NCI-H510A treated with DMSO at 0.1 percent for 48 hours (cell line): ENCODE measurements around the gene UBXN10.

Source experiments
- DNase-seq: peaks from one replicate; lab custom pipeline; 2025; lab: John Stamatoyannopoulos, UW

Gene UBXN10

GRCh38 chr1:20185834-20186782, at the start of gene UBXN10, which contains the start of gene PLA2G2C:
Gene UBXN10 (plus strand): TSS chr1:20186096. CDS start chr1:20190562, 4,466 bp downstream.
Gene PLA2G2C (minus strand): TSS chr1:20186518. CDS start chr1:20177363, 9,155 bp downstream.
- DNase-seq = peak; percentile 34

GRCh38 chr1:20136249-20136648, 49.6 kb upstream of the UBXN10 start:
- DNase-seq = no peak

- peak; percentile 41 for DNase-seq
Observed at GRCh38 chr1:20137055-20137454, 48.8 kb upstream of the UBXN10 start.

- no peak for DNase-seq
Observed at GRCh38 chr1:20137604-20138003, 48.3 kb upstream of the UBXN10 start.

DNA sequence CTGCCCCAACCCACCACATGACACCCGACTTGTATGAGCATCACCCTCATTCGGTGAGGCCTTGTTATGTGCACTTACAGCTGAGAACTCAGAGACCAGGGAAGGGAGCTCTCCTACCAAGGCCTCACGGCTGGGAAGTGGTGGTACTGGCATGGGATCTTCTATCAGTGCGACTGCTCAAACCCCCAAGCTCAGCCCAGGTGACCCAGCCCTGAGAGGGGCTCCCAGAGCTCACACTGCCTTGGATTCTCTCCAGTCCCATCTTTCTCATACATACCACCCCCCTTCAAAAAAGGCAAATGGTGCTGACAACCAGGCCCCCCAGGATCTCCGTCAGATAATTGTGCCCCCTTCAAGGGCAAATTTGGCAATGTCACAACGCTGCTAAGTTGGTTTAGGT, 47.5 kb upstream of the UBXN10 start:
- no peak for DNase-seq

GRCh38 chr1:20138961-20139550, 46.8 kb upstream of the UBXN10 start, which contains the start of gene PLA2G2F:
Gene PLA2G2F (plus strand): TSS chr1:20139323. CDS start chr1:20139428, 105 bp downstream.
- DNase-seq = no peak

DNA sequence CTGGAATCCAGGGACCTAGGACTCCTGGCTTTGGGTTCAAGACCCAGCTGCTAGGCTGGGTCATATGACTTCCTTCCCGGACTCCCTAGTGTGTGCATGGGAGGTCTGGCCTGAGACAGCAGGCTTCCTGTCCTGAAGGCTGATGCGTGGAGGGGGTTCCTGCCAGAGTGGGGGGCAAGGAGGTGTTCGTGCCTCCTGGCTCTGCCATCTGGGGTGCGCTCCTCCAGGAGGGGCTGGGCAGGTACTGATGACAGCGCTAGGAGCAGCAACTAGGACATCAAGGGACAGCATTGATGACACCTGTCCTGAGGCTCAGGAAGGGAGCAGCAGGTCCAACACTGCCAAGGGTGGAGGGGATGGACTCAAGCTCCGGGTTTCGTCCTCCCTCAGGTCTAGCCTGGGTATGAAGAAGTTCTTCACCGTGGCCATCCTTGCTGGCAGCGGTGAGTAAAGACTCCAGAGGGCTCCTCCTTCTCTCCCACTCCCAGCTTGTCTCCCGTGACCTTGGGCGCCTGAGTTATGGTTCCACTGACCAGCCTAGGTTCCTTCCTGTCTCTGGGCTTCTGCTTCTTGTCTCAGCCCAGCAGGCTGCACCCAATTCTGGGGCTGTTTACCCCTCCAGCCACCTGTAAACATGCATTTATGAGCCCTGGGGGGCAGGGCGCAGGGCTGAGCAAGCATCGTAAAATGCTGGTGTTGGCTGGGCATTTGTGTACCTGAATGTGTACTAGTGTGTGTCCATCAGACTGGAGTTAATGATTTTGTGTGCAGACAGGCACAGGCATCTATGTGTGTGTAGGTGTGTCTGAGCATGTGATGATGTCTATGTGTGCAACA, 45.9 kb upstream of the UBXN10 start:
- DNase-seq = no peak

DNA sequence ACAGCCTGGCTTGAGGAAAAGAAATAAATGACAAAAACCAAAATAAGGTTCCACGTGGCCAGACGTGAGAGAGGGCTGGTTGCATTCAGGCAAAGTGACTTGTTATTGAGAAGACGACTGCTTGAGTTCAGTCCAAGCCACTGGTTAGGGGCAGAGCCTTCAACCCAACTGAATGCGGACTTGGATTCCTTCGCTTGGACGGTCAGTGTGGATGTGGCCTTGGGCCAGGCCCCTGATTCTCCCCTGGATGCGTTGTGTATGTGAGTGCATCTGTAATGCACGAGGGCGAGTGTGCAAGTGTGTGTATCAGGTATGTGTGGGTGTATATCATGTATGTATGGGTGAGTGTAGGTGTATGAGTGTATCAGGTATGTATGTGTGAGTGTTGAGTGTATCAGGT, 44.9 kb upstream of the UBXN10 start:
- no peak for DNase-seq

DNA sequence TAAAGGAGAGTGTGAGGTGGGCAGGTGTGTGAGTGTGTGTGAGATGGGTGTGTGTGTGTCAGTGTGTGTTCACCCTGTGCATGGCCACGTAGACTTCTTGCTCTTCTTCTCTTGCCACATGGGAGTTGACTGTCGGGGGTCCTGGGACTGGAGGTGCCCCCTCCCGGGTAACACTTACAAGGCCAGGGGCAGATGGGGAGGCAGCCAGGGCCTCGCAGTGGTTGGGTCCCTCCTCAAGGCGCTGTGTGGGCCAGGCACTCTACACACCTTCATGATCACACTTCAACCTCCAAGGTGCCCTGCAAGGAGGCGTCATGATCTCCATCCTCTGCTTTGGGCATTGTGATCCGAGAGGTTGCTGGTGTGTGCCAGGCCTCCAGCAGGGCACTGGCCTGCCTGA, 44.4 kb upstream of the UBXN10 start:
- DNase-seq = no peak

DNA sequence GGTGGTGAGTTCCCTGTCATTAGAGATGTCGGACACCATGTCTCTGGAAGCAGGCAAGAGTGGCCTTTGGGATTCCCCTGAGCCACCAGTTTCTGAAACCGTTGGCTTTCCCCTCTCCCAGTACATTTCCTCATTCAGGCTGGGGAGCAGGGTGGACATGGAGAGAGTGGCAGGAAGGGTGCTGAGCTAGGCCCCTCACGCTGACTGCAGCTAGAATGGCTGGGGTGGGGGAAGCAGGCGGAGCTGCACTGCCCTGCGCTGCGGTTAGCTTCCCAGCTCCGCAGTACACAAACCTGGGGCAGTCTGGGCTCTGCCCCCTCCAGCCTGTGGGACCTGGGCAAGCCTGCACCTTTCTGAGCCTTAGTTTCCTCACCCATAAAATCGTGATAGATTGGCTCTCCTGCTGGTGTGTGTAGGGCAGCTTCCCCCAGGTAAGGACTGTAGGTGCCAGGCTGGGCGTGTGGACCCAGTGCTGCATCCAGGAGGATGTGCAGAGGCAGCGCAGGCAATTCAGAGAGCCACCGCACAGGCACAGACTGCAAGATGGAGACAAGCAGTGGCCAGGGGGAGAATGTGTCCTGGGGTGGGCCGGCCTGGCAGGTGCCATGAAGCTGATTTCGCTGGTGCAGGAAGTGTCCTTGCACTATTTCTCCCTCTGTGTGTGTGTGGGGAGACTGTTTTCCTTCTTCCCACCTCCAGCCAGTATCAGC, 43.7 kb upstream of the UBXN10 start:
- no peak for DNase-seq

DNA sequence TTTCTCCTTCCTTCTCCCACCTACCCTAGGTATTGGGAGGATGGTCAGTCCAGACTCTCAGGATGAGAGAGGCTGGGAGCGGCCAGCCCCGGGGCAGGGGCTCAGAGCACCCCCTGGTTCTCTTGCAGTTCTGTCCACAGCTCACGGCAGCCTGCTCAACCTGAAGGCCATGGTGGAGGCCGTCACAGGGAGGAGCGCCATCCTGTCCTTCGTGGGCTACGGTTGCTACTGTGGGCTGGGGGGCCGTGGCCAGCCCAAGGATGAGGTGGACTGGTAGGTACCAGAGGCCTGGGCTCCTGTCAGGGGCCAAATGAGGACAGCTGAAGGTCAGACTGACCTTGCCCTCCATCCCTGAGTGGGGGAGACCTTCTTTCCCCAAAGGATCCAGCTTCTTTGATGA, 42.6 kb upstream of the UBXN10 start:
- DNase-seq = no peak

- no peak for DNase-seq
Observed at GRCh38 chr1:20143734-20144565, 41.9 kb upstream of the UBXN10 start.

DNA sequence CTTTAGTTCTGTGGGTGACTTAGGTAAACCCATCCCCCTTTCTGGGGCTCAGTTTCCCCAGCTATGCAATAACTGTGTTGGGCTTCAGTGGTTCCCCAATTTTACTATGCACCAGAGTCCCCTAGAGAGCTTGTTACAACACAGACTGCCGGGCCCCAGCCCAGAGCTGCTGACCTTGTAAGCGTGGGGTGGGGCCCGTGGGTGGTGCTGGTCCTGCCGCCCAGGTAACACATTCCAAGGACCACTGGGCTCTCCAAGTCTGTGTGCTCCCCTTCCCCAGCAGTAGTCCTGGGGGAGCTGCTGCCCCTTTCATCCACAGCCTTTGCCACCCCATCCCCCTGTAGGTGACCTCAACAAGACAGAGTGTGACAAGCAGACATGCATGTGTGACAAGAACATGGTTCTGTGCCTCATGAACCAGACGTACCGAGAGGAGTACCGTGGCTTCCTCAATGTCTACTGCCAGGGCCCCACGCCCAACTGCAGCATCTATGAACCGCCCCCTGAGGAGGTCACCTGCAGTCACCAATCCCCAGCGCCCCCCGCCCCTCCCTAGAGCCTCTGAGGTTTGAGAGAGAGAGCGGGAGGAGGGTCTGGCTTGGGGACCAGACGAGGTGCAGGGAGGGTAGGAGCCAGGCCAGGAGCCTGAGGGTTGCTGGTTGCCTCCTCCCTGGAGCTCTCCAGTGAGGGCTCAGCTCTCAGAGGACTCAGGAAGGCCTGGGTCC, 37.9 kb upstream of the UBXN10 start:
- DNase-seq = no peak

GRCh38 chr1:20148571-20149500, 37.1 kb upstream of the UBXN10 start:
- DNase-seq = no peak

- DNase-seq = no peak
Observed at GRCh38 chr1:20149601-20150325, 36.1 kb upstream of the UBXN10 start.

DNA sequence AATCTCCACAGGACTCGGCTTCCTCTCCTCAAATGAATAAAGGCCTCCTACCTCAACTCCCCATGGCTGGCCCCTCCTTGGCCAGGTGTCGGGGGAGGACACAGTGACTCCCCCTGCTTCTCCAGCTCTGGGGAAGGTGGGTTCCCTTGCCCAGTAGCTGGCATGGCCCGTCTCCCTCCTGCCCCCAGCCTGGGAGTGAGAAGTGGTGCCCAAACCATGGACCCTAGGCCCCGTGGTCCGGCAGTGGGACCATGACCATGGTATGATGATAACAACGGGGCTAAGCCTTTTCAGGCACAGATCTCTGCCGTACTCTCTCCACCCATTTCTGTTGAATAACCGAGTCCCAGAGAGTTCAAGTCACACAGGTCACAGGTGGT, 35.6 kb upstream of the UBXN10 start:
- no peak for DNase-seq

GRCh38 chr1:20150969-20151368, 34.9 kb upstream of the UBXN10 start:
- no peak for DNase-seq

DNA sequence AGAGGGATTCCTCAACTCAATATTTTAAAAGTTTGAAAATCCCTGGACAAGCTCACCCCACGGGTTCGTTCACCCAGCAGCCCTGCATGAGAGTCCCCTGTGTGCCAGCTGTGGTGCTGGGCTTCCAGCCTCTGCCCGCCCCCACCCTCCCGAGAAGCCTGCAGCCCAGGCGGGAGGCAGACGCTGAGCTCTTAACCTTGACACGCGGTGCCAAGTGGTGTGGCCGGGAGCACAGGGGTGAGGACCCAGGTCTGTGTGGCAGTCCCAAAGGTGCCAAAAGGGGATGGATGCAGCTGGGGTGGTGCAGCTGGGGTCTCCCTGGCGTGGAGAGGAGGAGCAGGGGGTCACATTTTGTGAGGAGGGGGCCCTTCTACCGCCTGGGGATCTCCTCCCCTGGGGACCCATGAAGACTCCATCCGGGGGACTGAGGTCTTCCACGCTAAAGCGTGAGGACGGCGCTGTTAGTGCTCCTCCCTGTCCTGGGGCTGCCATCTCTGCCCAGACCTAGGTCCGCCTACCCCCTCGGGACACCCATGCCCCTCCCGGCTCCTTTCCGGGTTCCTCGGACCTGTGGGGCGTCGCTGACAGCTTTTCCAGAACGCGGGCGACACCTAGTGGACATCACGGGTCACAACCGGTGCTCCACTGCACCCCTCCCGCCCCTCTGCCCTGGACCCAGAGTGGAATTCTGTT, 33.8 kb upstream of the UBXN10 start:
- DNase-seq = peak; percentile 96
